Astrocyte of the cerebellum (primary cell): ENCODE results near the gene PGRMC1.

Source experiments
- DNase-seq: peaks from one replicate; pipeline ENCODE4 v3.0.0-alpha.2; 2011; ENCODE audit warnings: low read depth
- H3K4me3 ChIP-seq: 2 replicates; pipeline ENCODE4 v1.5.1; 2011; ENCODE audit warnings: mild to moderate bottlenecking, low read depth, low read length, moderate library complexity
- CTCF ChIP-seq: IDR thresholded peaks from 2 replicates; pipeline ENCODE4 v1.5.1; 2012; ENCODE audit warnings: low read length, low read depth, moderate library complexity, mild to moderate bottlenecking; ENCODE audit errors: missing control alignments
- in situ Hi-C: cut with HindIII; loops from 2 replicates; pipeline ENCODE4 v1.10.0; 2017; ENCODE audit warnings: low sequenced_read_pairs

The PGRMC1 gene

GRCh38 chrX:119235872-119236622 is at the start of gene PGRMC1:
PGRMC1 (plus strand) TSS chrX:119236285; CDS start chrX:119236364, 79 bp downstream.
- in situ Hi-C loops: no loop called here
- TF ChIP-seq CTCF: no peak
- H3K4me3 ChIP-seq: peak within 1 kb of the TSS; percentile 80
- peak; percentile 34 for DNase-seq

GRCh38 chrX:119186763-119187162 is 49.3 kb upstream of the PGRMC1 start:
- H3K4me3 ChIP-seq: no peak overlapping the region
- in situ Hi-C loops: no loop called here
- no peak for TF ChIP-seq CTCF
- no peak for DNase-seq

- no peak for TF ChIP-seq CTCF
Observed at GRCh38 chrX:119187298-119187697, 48.8 kb upstream of the PGRMC1 start.

GRCh38 chrX:119189115-119189514 is 47.0 kb upstream of the PGRMC1 start:
- in situ Hi-C loops: no loop called here
- no peak for DNase-seq
- H3K4me3 ChIP-seq: no peak overlapping the region
- no peak for TF ChIP-seq CTCF

More at GRCh38 chrX:119187298-119187697, 48.8 kb upstream of the PGRMC1 start:
- in situ Hi-C loops: no loop called here
- no peak overlapping the region for H3K4me3 ChIP-seq
- DNase-seq: no peak

- TF ChIP-seq CTCF: no peak
- in situ Hi-C loops: no loop called here
- DNase-seq: no peak
Observed at GRCh38 chrX:119189595-119189994, 46.5 kb upstream of the PGRMC1 start.

GRCh38 chrX:119190091-119190681 is 45.9 kb upstream of the PGRMC1 start:
- DNase-seq: no peak
- TF ChIP-seq CTCF: no peak
- in situ Hi-C loops: no loop called here
- H3K4me3 ChIP-seq: no peak overlapping the region

More at GRCh38 chrX:119189595-119189994, 46.5 kb upstream of the PGRMC1 start:
- H3K4me3 ChIP-seq: no peak overlapping the region
